ENCODE results near the gene MED25.

The MED25 gene

DNA sequence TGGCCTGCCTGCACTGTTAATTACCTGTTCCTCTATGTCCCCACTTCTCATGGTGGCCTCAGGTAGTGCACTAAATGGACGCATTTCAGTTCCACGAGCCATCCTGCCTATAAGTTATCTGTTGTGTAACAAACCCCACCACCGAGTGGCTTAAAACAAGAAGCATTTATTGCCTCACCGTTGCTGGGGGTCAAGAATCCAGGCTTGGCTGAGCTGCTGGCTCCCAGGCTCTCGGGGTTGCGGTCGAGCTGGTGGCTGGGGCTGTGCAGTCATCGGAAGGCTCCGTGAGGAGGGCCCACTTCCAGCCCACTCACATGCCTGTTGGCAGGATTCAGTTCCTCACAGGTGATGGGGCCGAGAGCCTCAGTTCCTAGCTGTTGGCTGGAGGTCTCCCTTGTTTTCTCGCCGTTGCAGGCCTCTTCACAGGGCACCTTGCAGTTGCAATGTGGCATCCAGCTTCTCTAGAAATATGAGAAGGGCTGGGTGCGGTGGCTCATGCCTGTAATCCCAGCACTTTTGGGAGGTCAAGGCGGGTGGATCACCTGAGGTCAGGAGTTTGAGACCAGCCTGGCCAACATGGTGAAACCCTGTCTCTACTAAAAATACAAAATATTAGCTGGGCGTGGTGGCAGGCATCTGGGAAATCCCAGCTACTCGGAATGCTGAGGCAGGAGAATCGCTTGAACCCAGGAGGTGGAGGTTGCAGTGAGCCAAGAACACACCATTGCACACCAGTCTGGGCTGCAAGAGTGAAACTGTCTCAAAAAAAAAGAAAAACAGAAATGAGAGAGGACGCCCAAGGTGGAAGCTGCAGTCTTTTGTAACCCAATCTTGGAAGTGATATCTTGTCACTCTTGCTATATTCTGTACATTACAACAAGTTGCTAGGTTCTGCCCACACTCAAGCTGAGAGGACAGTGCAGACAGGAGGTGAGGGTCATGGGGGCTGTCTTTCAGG, 26.3 kb downstream of the MED25 start:
- no peak for DNase-seq (ENCODE audit: low read depth)

- no peak for DNase-seq (ENCODE audit: low read depth)
Observed at GRCh38 chr19:49845414-49845813, 27.3 kb downstream of the MED25 start.

DNA sequence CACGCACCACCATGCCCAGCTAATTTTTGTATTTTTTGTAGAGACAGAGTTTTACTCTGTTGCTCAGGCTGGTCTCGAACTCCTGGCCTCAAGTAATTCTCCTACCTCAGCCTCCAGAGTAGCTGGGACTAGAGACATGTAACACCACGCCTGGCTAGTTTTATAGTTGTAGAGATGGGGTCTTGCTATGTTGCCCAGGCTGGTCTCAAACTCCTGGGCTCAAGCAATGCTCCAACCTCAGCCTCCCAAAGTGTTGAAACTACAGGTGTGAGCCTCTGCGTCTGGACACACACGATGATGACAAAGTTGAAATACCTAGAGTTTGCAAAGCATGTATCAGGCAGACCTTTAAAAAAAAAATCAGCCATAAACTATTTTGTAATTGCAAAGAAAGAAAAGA, 28.3 kb downstream of the MED25 start:
- no peak for DNase-seq (ENCODE audit: low read depth)

DNA sequence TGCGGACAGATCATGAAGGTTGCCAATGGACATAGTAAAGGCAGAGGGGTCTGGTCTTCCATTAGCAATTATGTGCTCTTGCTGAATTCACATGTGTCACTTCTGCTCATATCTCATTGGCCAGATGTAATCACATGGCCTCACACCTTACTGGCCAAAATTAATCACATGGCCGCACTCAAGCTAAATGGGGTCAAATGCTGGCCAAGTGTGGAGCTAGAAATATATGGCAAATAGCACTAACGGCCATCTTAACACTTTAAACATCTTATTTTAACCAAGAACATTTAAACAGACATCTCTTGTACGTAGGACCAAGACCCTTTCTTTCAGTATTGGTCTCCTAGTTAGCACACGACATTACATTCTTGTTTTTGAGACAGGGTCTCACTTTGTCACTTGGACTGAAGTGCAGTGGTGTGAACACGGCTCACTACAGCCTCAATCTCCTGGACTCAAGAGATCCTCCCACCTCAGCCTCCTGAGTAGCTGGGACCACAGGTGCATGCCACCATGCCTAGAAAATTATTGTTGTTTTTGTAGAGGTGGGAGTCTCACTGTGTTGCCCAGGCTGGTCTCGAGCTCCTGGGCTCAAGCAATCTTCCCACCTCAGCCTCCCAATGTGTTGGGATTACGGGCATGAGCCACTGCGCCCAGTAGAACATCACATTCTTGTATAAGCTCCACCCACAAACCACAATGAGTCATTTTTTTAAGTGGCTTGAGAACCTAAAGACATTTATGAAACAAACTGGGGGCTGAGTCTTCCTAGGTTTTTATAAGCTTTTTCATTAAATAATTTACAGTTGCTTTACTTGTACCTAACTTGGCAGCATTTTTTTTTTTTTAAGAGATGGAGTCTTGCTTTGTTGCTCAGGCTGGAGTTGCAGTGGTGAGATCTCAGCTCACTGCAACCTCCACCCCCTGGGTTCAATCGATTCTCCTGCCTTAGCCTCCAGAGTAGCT, 29.9 kb downstream of the MED25 start:
- DNase-seq (ENCODE audit: low read depth) = peak; percentile 95

DNA sequence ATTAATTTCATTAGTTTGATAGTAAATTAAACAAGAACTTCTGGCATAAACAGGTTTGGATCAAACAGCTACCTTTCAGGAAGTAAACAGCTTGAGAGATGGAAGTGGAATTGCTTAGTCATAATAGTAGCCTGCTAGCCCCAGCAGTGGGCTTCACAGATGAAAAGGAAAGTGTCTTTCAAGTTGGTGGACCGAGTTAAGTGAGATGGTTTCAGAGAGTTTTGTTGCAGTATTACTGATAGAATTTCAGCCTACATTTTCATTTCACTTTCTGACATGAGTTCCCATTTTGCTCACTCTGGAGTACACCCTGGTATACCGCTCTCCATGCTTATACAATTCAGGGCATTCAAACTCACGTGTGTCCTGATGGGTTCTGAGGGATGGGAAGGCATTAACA, 30.8 kb downstream of the MED25 start:
- no peak for DNase-seq (ENCODE audit: low read depth)

GRCh38 chr19:49849433-49850220, 31.5 kb downstream of the MED25 start:
- DNase-seq (ENCODE audit: low read depth) = no peak

GRCh38 chr19:49850221-49850486, 32.1 kb downstream of the MED25 start:
- DNase-seq (ENCODE audit: low read depth) = no peak

GRCh38 chr19:49850487-49851342, 32.6 kb downstream of the MED25 start, which contains the start of gene PTOV1:
Gene PTOV1 (plus strand): TSS chr19:49851159.
- DNase-seq (ENCODE audit: low read depth) = peak; percentile 92

GRCh38 chr19:49851456-49852259, 33.6 kb downstream of the MED25 start:
- DNase-seq (ENCODE audit: low read depth) = peak; percentile 35

GRCh38 chr19:49852631-49853126, 34.6 kb downstream of the MED25 start:
- DNase-seq (ENCODE audit: low read depth) = peak; percentile 54

- DNase-seq (ENCODE audit: low read depth) = no peak
Observed at GRCh38 chr19:49853852-49854377, 35.8 kb downstream of the MED25 start.

- no peak for DNase-seq (ENCODE audit: low read depth)
Observed at GRCh38 chr19:49854378-49855263, 36.5 kb downstream of the MED25 start.

DNA sequence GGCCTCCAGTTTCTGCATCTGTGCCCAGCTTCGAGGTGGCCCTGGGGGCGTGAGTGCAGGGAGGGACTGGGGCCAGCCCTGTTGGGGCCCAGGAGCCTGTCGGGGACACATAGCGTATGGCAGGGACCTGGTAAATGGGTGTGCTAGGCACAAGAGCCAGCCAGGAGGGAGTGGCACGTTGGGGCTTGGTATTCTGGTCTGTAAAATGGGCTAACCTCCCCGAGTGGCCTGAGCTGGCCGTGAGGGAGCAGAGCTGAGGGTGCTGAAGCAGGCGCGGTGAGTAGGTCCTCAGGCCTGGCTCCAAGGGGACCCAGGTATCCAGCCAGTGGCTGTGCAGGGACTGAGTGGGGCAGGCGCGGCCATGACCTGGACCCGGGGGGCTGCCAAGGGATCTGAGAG, 37.2 kb downstream of the MED25 start:
- DNase-seq (ENCODE audit: low read depth) = no peak

DNA sequence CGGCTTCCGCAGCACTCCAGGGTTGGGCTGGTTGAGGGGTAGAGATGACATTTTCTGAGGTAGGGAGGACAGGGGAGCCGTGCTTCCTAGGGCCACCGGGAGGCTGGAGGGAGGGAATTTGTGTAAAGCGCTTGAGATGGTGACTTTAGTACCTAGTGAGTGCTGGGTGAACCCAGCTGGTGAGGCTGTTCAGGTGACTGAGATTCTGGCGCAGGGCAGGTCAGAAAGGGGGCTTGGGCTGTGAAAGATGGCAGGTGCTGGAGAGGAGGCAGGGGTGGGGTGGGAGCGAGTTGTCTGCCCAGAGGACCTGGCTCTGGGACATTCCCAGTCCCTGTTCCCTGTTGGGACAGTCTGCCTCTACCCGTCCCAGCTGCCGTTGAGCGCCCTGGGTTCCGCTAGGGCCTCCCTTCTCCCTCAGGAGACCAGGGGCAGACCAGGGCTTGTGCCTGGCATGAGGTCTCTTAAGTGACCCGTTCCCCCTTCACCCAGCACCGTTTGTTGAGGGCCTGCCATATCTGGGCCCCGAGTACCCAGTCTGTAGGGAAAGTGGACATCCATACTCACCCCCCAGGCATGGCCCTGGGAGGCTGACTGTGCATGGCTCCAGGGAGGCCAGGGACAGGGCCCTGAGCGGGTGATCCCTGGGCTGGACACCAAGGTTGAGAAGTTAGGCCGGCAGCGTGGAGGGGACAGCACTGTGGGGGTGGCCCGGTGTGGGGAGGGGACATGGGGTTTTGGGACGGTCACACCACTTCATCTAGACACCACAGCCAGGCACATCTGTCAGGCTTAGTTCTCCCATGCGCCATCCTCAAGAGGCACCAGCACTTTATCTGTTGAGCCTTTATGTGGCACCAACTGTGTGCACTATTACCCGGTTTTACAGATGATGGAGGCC, 37.8 kb downstream of the MED25 start:
- DNase-seq (ENCODE audit: low read depth) = no peak

DNA sequence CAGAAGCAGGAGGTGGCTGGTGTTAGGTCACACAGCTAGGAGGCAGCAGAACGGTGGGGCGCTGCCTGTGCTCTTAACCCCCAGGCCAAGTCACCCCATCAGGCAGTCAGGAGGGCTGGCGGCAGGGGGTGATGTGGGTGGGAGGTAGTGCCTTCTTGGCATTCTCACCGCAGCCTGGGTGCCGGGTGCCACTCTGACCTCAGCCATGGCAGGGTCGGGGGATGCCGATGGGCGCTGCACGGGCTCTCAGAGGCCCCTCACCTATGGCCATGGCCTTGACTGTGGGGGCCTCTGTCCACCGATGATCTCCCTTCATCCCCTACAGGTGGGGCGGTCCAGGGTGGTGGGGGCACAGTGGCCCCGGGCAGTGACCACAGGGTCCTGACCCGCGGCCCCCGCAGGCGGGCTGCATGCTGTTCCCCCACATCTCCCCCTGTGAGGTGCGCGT, 38.5 kb downstream of the MED25 start:
- DNase-seq (ENCODE audit: low read depth) = no peak

DNA sequence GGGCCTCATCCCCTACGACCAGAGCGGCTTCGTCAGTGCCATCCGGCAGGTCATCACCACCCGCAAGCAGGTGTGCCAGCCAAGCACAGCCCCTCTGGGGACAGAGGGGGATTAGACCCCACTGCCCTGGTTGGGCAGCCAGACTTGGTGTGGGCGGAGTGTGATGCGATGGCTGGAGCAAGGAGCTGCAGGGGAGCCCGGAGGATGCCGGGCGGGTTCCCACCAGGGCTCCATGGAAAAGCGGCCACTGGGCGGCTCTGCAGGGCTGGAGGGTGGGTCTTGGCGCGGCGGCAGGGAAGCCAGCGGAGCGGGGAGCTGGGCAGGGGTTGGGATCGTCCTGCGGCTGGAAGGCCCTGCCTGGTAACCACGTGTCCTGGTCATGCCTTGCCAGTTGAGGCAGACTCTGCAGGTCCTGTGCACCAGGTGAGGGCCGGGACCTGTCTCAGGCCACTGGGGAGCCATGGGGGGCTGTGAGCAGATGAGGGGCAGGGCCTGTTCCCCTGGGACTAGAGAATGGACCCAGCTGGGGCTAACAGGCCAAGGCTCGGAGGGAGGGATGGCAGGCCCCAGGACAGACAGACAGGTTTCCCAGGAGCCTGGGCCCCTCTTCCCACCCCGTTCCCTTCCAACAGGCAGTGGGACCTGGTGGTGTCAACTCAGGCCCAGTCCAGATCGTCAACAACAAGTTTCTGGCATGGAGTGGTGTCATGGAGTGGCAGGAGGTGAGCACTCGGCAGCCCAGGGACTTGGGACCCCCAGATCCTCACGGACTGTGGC, 39.2 kb downstream of the MED25 start:
- DNase-seq (ENCODE audit: low read depth) = no peak

- no peak for DNase-seq (ENCODE audit: low read depth)
Observed at GRCh38 chr19:49857838-49858087, 39.7 kb downstream of the MED25 start.
